ENCODE measurements around the gene RTN4. TPM values are rescaled to one million over a fixed set of nuclear protein-coding genes. Genes with fewer than 3 reads are reported as not detected.
"Not testable (repeated sequence)": the region's sequence is repeated elsewhere in the genome, so short reads cannot be mapped to it uniquely, and the experiment has no call there.

The RTN4 gene
- total RNA-seq, 1 donor: 355 TPM

- Histone ChIP-seq H3K4me3 (ENCODE audit: insufficient read depth, low read length) (no peak overlapping the region), H3K27ac (ENCODE audit: low read depth, low read length) (peak overlapping the region; percentile 15)
- no peak for TF ChIP-seq CTCF (IDR thresholded peaks at IDR 0.05; ENCODE audit: extremely low read depth, low read depth, low read length)
These were observed 46.8 kb upstream of the RTN4 start for GRCh38 chr2:55097082-55097460.

DNA sequence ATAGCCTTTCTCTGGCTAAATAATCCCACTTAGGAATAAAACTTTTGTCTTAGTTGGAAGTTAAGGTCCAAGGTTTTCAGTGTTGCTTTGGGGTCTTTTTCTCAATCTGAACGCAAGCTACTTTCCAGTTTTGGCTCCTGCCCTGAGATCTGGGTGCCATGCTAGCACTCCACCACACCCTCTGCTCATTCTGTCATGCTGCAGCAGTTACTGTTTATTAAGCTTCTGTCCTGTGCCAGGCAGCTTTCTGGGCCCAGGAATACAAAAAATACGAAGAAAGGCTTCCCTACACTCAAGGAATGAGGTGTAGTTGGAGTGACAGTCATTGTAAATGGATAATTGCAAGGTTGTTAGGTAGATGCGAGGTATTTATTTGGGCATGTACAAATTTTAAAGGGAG is 46.3 kb upstream of the RTN4 start:
- Histone ChIP-seq H2AFZ (ENCODE audit: low read length) (no peak overlapping the region), H3K27me3 (ENCODE audit: insufficient read depth, low read length) (no peaks in the 10 kb centered on the region), H3K4me2 (ENCODE audit: insufficient read depth, low read length) (no peak overlapping the region), H3K27ac (ENCODE audit: low read depth, low read length) (no peak overlapping the region), H4K20me1 (ENCODE audit: insufficient read depth, low read length) (no peaks in the 10 kb centered on the region), H3K4me1 (ENCODE audit: insufficient read depth, low read length) (peaks cover 54% of the 10 kb centered on the region), H3K79me2 (ENCODE audit: insufficient read depth, low read length) (no peaks in the 10 kb centered on the region), H3K9me3 (ENCODE audit: low read depth, low read length) (no peaks in the 10 kb centered on the region), H3K36me3 (ENCODE audit: insufficient read depth, low read length) (no peaks in the 10 kb centered on the region), H3K4me3 (ENCODE audit: insufficient read depth, low read length) (no peak overlapping the region)
- no peak for TF ChIP-seq CTCF (IDR thresholded peaks at IDR 0.05; ENCODE audit: extremely low read depth, low read depth, low read length)
- DNase-seq (ENCODE audit: insufficient read length, low spot score, missing footprints): no peak

More at GRCh38 chr2:55097082-55097460, 46.8 kb upstream of the RTN4 start:
- H3K4me2 ChIP-seq (ENCODE audit: insufficient read depth, low read length): no peak overlapping the region
- H3K27me3 ChIP-seq (ENCODE audit: insufficient read depth, low read length): no peaks in the 10 kb centered on the region
- DNase-seq (ENCODE audit: insufficient read length, low spot score, missing footprints): no peak
- H2AFZ ChIP-seq (ENCODE audit: low read length): no peak overlapping the region
- no peaks in the 10 kb centered on the region for H3K9me3 ChIP-seq (ENCODE audit: low read depth, low read length)
- no peaks in the 10 kb centered on the region for H3K79me2 ChIP-seq (ENCODE audit: insufficient read depth, low read length)
- H4K20me1 ChIP-seq (ENCODE audit: insufficient read depth, low read length): no peaks in the 10 kb centered on the region
- H3K36me3 ChIP-seq (ENCODE audit: insufficient read depth, low read length): no peaks in the 10 kb centered on the region
- peaks cover 58% of the 10 kb centered on the region for H3K4me1 ChIP-seq (ENCODE audit: insufficient read depth, low read length)

GRCh38 chr2:55093381-55093780 is 43.1 kb upstream of the RTN4 start:
- H2AFZ ChIP-seq (ENCODE audit: low read length): no peak overlapping the region
- H3K27ac ChIP-seq (ENCODE audit: low read depth, low read length): no peak overlapping the region
- H3K27me3 ChIP-seq (ENCODE audit: insufficient read depth, low read length): no peaks in the 10 kb centered on the region
- H4K20me1 ChIP-seq (ENCODE audit: insufficient read depth, low read length): no peaks in the 10 kb centered on the region
- no peaks in the 10 kb centered on the region for H3K36me3 ChIP-seq (ENCODE audit: insufficient read depth, low read length)
- peak; percentile 53 for DNase-seq (ENCODE audit: insufficient read length, low spot score, missing footprints)
- no peak overlapping the region for H3K4me3 ChIP-seq (ENCODE audit: insufficient read depth, low read length)
- peak overlapping the region; percentile 16 for H3K4me2 ChIP-seq (ENCODE audit: insufficient read depth, low read length)
- TF ChIP-seq CTCF (IDR thresholded peaks at IDR 0.05; ENCODE audit: extremely low read depth, low read depth, low read length): no peak
- no peaks in the 10 kb centered on the region for H3K9me3 ChIP-seq (ENCODE audit: low read depth, low read length)
- peaks cover 24% of the 10 kb centered on the region for H3K4me1 ChIP-seq (ENCODE audit: insufficient read depth, low read length)
- no peaks in the 10 kb centered on the region for H3K79me2 ChIP-seq (ENCODE audit: insufficient read depth, low read length)

- Histone ChIP-seq H3K4me2 (ENCODE audit: insufficient read depth, low read length) (no peak overlapping the region), H3K79me2 (ENCODE audit: insufficient read depth, low read length) (no peaks in the 10 kb centered on the region), H3K4me3 (ENCODE audit: insufficient read depth, low read length) (no peak overlapping the region), H3K36me3 (ENCODE audit: insufficient read depth, low read length) (no peaks in the 10 kb centered on the region), H3K27me3 (ENCODE audit: insufficient read depth, low read length) (no peaks in the 10 kb centered on the region), H4K20me1 (ENCODE audit: insufficient read depth, low read length) (no peaks in the 10 kb centered on the region), H2AFZ (ENCODE audit: low read length) (no peak overlapping the region), H3K4me1 (ENCODE audit: insufficient read depth, low read length) (peaks cover 18% of the 10 kb centered on the region), H3K9me3 (ENCODE audit: low read depth, low read length) (no peaks in the 10 kb centered on the region), H3K27ac (ENCODE audit: low read depth, low read length) (no peak overlapping the region)
- TF ChIP-seq CTCF (IDR thresholded peaks at IDR 0.05; ENCODE audit: extremely low read depth, low read depth, low read length): no peak
- no peak for DNase-seq (ENCODE audit: insufficient read length, low spot score, missing footprints)
These were observed 42.2 kb upstream of the RTN4 start for GRCh38 chr2:55092439-55092838.

- not testable (repeated sequence) for H3K4me2 ChIP-seq (ENCODE audit: insufficient read depth, low read length); H4K20me1 ChIP-seq (ENCODE audit: insufficient read depth, low read length); H2AFZ ChIP-seq (ENCODE audit: low read length); H3K27me3 ChIP-seq (ENCODE audit: insufficient read depth, low read length); H3K79me2 ChIP-seq (ENCODE audit: insufficient read depth, low read length); H3K9me3 ChIP-seq (ENCODE audit: low read depth, low read length); H3K4me3 ChIP-seq (ENCODE audit: insufficient read depth, low read length); DNase-seq (ENCODE audit: insufficient read length, low spot score, missing footprints); H3K36me3 ChIP-seq (ENCODE audit: insufficient read depth, low read length); H3K27ac ChIP-seq (ENCODE audit: low read depth, low read length)
- peaks cover 10% of the 10 kb centered on the region for H3K4me1 ChIP-seq (ENCODE audit: insufficient read depth, low read length)
These were observed 41.4 kb upstream of the RTN4 start for GRCh38 chr2:55091681-55092080.

All from osteoblast (primary cell).